ENCODE data around the gene SBDS.
"Not testable (repeated sequence)": the region's sequence is repeated elsewhere in the genome, so short reads cannot be mapped to it uniquely, and the experiment has no call there.

Gene SBDS
- total RNA-seq = 420 to 537 (median 435) reads per million in 3 donors

DNA sequence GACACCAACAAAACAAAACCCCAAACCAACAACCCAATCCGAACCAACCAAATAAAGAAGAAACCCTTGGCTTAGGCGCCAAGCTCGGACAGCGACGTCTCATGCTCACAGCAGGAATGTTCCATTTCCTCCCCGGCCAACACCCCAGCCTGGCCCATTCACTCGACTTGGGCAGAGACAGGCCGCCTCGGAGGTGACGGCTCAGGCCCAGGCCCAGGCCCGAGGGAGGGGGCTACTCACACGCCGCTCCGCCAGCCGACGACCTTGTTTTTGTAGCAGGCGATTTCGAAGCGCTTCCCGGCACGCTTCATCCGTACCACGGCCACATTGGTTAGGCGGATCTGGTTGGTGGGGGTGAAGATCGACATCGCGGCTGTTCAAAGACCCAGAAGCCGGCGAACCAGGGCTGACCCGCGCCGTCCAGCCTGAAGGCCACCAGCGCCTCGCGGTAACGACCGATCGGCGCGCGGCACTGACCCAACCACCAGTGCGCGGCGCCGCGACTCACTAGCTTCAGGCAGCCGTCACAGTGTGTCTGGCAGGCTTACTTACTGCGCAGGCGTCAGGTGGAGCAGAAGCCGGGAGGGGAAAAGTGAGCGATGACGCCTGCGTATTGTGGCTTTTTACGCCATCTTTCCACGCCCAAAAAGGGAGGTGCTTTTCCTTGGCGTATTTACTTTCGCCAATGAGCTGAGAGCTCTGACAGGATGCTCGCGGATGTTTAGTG, at the start of gene SBDS:
TSS of gene SBDS (minus strand) at position 537 of the 727 bp plus-strand sequence. CDS start at position 368, 169 bp downstream.
- H3K27me3 ChIP-seq (replicated peaks; ENCODE audit: control insufficient read depth, insufficient read depth, low read length, poor library complexity, severe bottlenecking); H3K4me1 ChIP-seq (ENCODE audit: control insufficient read depth, insufficient read depth, low read length, poor library complexity, severe bottlenecking); H3K9me3 ChIP-seq (ENCODE audit: control insufficient read depth, low read length): not testable (repeated sequence)
- peaks cover 25% of the 10 kb centered on the region for H3K36me3 ChIP-seq (ENCODE audit: control insufficient read depth, insufficient read depth, low read length)
- H3K4me3 ChIP-seq (ENCODE audit: insufficient read depth, low read depth, low read length, poor library complexity, severe bottlenecking) = peak within 1 kb of the TSS; percentile 86
- peak; percentile 89 to 92 (median 92) for DNase-seq
- peak within 1 kb of the TSS; percentile 97 for H3K27ac ChIP-seq (ENCODE audit: insufficient read depth, low read length, poor library complexity, severe bottlenecking)

DNA sequence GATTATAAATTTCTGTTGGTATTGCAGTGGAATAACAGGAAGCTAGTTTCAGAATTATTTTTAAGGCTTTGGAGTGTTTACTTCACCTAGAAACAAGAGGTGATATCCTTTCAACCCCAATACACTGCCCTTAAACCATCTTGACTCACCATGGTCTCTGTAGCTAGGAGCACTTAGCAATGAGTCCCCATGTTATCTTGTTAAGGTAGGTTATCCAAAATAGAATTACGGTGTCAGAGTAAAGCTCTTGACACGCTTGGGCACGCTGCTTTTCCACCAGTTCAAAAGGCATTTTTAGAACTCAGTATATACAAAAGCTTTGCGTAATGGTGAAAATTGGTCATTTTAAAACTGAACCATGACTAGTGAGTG, 48.2 kb upstream of the SBDS start:
- H3K9me3 ChIP-seq (ENCODE audit: control insufficient read depth, low read length); DNase-seq; H3K27me3 ChIP-seq (replicated peaks; ENCODE audit: control insufficient read depth, insufficient read depth, low read length, poor library complexity, severe bottlenecking); H3K27ac ChIP-seq (ENCODE audit: insufficient read depth, low read length, poor library complexity, severe bottlenecking); H3K4me1 ChIP-seq (ENCODE audit: control insufficient read depth, insufficient read depth, low read length, poor library complexity, severe bottlenecking); H3K36me3 ChIP-seq (ENCODE audit: control insufficient read depth, insufficient read depth, low read length); H3K4me3 ChIP-seq (ENCODE audit: insufficient read depth, low read depth, low read length, poor library complexity, severe bottlenecking): not testable (repeated sequence)

GRCh38 chr7:67042781-67043558, 47.6 kb upstream of the SBDS start:
- H3K27me3 ChIP-seq (replicated peaks; ENCODE audit: control insufficient read depth, insufficient read depth, low read length, poor library complexity, severe bottlenecking); H3K27ac ChIP-seq (ENCODE audit: insufficient read depth, low read length, poor library complexity, severe bottlenecking); H3K4me3 ChIP-seq (ENCODE audit: insufficient read depth, low read depth, low read length, poor library complexity, severe bottlenecking); H3K9me3 ChIP-seq (ENCODE audit: control insufficient read depth, low read length); H3K4me1 ChIP-seq (ENCODE audit: control insufficient read depth, insufficient read depth, low read length, poor library complexity, severe bottlenecking); DNase-seq; H3K36me3 ChIP-seq (ENCODE audit: control insufficient read depth, insufficient read depth, low read length): not testable (repeated sequence)

GRCh38 chr7:67040832-67041231, 45.4 kb upstream of the SBDS start:
- not testable (repeated sequence) for H3K4me1 ChIP-seq (ENCODE audit: control insufficient read depth, insufficient read depth, low read length, poor library complexity, severe bottlenecking); H3K27me3 ChIP-seq (replicated peaks; ENCODE audit: control insufficient read depth, insufficient read depth, low read length, poor library complexity, severe bottlenecking); H3K4me3 ChIP-seq (ENCODE audit: insufficient read depth, low read depth, low read length, poor library complexity, severe bottlenecking); DNase-seq; H3K9me3 ChIP-seq (ENCODE audit: control insufficient read depth, low read length); H3K36me3 ChIP-seq (ENCODE audit: control insufficient read depth, insufficient read depth, low read length); H3K27ac ChIP-seq (ENCODE audit: insufficient read depth, low read length, poor library complexity, severe bottlenecking)

DNA sequence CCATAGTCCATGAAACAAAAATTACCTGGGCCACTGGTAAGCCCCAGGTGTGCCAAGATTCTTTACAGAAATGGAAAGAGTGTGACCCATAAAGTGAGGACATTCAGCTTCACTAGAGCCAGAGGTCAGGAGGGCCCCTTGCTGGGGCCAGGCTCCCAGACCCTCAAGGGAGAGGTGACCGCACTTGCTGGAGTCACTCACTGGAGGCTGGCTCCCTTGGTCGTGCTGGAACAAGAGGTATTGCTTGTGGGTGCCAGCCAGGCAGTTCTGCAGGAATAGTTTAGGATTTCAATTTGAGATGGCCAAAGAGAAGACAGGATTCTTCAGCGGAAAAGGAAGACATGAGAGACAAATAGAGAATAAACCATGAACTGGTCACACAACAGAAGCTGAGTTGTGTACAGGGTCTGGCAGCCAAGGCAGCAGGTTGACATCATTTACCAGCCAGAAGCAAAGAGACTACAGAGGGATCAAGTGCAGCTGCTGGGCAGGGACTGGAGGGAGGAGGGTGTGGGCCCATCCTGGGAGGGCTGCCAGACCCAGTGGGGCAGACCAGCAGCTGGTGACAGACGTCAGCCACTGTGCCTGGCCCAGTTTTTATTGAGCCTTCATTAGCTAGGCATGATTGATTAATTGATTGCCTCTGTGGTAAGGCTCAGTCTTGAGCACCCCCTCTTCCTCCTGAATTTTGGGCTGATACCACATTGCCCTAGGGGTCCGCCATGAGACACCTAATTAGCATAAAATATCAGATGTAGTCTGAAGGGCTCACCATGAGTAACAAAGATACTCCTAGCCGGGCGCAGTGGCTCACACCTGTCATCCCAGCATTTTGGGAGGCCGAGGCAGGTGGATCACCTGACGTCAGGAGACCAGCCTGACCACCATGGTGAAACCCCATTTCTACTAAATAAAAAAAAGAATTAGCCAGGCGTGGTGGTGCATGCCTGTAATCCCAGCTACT, 41.3 kb upstream of the SBDS start:
- H3K27ac ChIP-seq (ENCODE audit: insufficient read depth, low read length, poor library complexity, severe bottlenecking); H3K4me1 ChIP-seq (ENCODE audit: control insufficient read depth, insufficient read depth, low read length, poor library complexity, severe bottlenecking); H3K9me3 ChIP-seq (ENCODE audit: control insufficient read depth, low read length); DNase-seq; H3K4me3 ChIP-seq (ENCODE audit: insufficient read depth, low read depth, low read length, poor library complexity, severe bottlenecking); H3K36me3 ChIP-seq (ENCODE audit: control insufficient read depth, insufficient read depth, low read length); H3K27me3 ChIP-seq (replicated peaks; ENCODE audit: control insufficient read depth, insufficient read depth, low read length, poor library complexity, severe bottlenecking): not testable (repeated sequence)

- H3K27ac ChIP-seq (ENCODE audit: insufficient read depth, low read length, poor library complexity, severe bottlenecking) = no peak overlapping the region
- H3K9me3 ChIP-seq (ENCODE audit: control insufficient read depth, low read length) = no peaks in the 10 kb centered on the region
- H3K4me1 ChIP-seq (ENCODE audit: control insufficient read depth, insufficient read depth, low read length, poor library complexity, severe bottlenecking) = no peaks in the 10 kb centered on the region
- H3K27me3 ChIP-seq (replicated peaks; ENCODE audit: control insufficient read depth, insufficient read depth, low read length, poor library complexity, severe bottlenecking) = no peaks in the 10 kb centered on the region
- no peak overlapping the region for H3K4me3 ChIP-seq (ENCODE audit: insufficient read depth, low read depth, low read length, poor library complexity, severe bottlenecking)
- H3K36me3 ChIP-seq (ENCODE audit: control insufficient read depth, insufficient read depth, low read length) = peaks cover 6% of the 10 kb centered on the region
- no peak for DNase-seq
Observed at GRCh38 chr7:67033251-67033650, 37.9 kb upstream of the SBDS start.

DNA sequence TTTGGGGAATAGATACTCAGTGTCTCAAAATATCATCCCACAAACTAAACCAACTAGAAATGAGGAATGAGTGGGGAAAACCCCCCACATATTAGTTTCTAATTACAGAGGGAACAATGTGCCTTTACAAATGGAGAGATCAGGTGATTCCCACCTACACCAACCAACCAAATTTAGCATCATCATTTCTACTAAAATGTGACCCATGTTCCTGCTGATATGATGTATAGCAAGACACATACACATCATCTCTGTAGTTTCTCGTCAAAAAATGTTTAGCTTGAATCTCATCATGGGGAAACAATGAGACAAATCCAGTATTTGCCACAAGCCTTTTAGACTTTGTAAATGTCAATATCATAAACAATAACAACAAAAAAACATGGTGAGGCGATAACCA, 36.3 kb upstream of the SBDS start:
- H3K36me3 ChIP-seq (ENCODE audit: control insufficient read depth, insufficient read depth, low read length); H3K4me1 ChIP-seq (ENCODE audit: control insufficient read depth, insufficient read depth, low read length, poor library complexity, severe bottlenecking); DNase-seq; H3K9me3 ChIP-seq (ENCODE audit: control insufficient read depth, low read length); H3K27me3 ChIP-seq (replicated peaks; ENCODE audit: control insufficient read depth, insufficient read depth, low read length, poor library complexity, severe bottlenecking); H3K27ac ChIP-seq (ENCODE audit: insufficient read depth, low read length, poor library complexity, severe bottlenecking); H3K4me3 ChIP-seq (ENCODE audit: insufficient read depth, low read depth, low read length, poor library complexity, severe bottlenecking): not testable (repeated sequence)

GRCh38 chr7:67025459-67025858, 30.1 kb upstream of the SBDS start:
- not testable (repeated sequence) for H3K27ac ChIP-seq (ENCODE audit: insufficient read depth, low read length, poor library complexity, severe bottlenecking); DNase-seq

DNA sequence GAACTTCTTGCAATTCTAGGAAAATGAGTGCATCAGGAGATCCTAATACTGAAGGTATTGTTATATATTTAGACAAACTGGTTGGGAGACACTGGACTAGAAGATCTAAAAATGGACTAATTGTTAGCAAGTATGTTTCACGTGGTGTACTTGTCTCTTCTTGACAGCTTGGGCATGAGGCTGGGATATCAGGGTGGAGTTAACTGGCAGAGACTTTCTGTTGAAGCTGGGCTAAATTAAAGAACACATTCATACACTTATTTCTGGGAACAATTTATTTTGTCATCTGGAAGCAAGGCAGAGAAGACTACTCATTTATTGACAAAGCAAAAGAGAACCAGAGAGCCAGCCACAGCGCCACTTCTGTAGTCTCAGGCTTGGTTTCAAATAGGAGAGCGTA, 27.1 kb upstream of the SBDS start:
- H3K27me3 ChIP-seq (replicated peaks; ENCODE audit: control insufficient read depth, insufficient read depth, low read length, poor library complexity, severe bottlenecking) = no peaks in the 10 kb centered on the region
- no peak for DNase-seq
- H3K36me3 ChIP-seq (ENCODE audit: control insufficient read depth, insufficient read depth, low read length) = peaks cover 38% of the 10 kb centered on the region
- H3K4me1 ChIP-seq (ENCODE audit: control insufficient read depth, insufficient read depth, low read length, poor library complexity, severe bottlenecking) = no peaks in the 10 kb centered on the region
- H3K4me3 ChIP-seq (ENCODE audit: insufficient read depth, low read depth, low read length, poor library complexity, severe bottlenecking) = no peak overlapping the region
- no peaks in the 10 kb centered on the region for H3K9me3 ChIP-seq (ENCODE audit: control insufficient read depth, low read length)
- H3K27ac ChIP-seq (ENCODE audit: insufficient read depth, low read length, poor library complexity, severe bottlenecking) = no peak overlapping the region

More at GRCh38 chr7:67025459-67025858, 30.1 kb upstream of the SBDS start:
- not testable (repeated sequence) for H3K27me3 ChIP-seq (replicated peaks; ENCODE audit: control insufficient read depth, insufficient read depth, low read length, poor library complexity, severe bottlenecking); H3K4me3 ChIP-seq (ENCODE audit: insufficient read depth, low read depth, low read length, poor library complexity, severe bottlenecking); H3K4me1 ChIP-seq (ENCODE audit: control insufficient read depth, insufficient read depth, low read length, poor library complexity, severe bottlenecking); H3K9me3 ChIP-seq (ENCODE audit: control insufficient read depth, low read length)
- peaks cover 20% of the 10 kb centered on the region for H3K36me3 ChIP-seq (ENCODE audit: control insufficient read depth, insufficient read depth, low read length)
